ENCODE results near the gene CLIC6.

CLIC6 gene

GRCh38 chr21:34732388-34732821, 63.6 kb downstream of the CLIC6 start:
- no peak for DNase-seq
- Histone ChIP-seq H3K9ac (ENCODE audit: low read length) (no peak overlapping the region), H3K27ac (ENCODE audit: low read length) (no peak overlapping the region), H3K4me2 (ENCODE audit: low read depth, low read length) (no peak overlapping the region), H3K27me3 (replicated peaks; ENCODE audit: insufficient read depth, low read length) (no peaks in the 10 kb centered on the region), H3F3A (ENCODE audit: insufficient read depth, low read length) (no peaks in the 10 kb centered on the region), H3K79me2 (ENCODE audit: low read length) (no peaks in the 10 kb centered on the region), H3K36me3 (replicated peaks; ENCODE audit: insufficient read depth, low read length) (no peaks in the 10 kb centered on the region), H4K20me1 (ENCODE audit: insufficient read depth, low read length) (no peaks in the 10 kb centered on the region), H3K9me3 (replicated peaks; ENCODE audit: insufficient read depth, low read length) (no peaks in the 10 kb centered on the region), H3K9me2 (replicated peaks; ENCODE audit: insufficient read depth, low read length) (no peaks in the 10 kb centered on the region), H3K4me1 (ENCODE audit: low read length) (no peaks in the 10 kb centered on the region), H3K4me3 (ENCODE audit: low read length) (no peak overlapping the region), H2AFZ (ENCODE audit: low read length) (no peak overlapping the region)
- no peak for TF ChIP-seq EZH2 (optimal IDR thresholded peaks at IDR 0.05; ENCODE audit: low read depth, low read length)
- no peak for TF ChIP-seq CTCF (IDR thresholded peaks at IDR 0.05; ENCODE audit: low read length)
- TF ChIP-seq EZH2phosphoT487 (IDR thresholded peaks at IDR 0.05; ENCODE audit: low read length), result no peak

- TF ChIP-seq EZH2 (optimal IDR thresholded peaks at IDR 0.05; ENCODE audit: low read depth, low read length), result no peak
- no peak for TF ChIP-seq CTCF (IDR thresholded peaks at IDR 0.05; ENCODE audit: low read length)
- TF ChIP-seq EZH2phosphoT487 (IDR thresholded peaks at IDR 0.05; ENCODE audit: low read length), result no peak
- no peak for DNase-seq
- no peak overlapping the region for H3K4me3 ChIP-seq (ENCODE audit: low read length)
- no peak overlapping the region for H3K4me2 ChIP-seq (ENCODE audit: low read depth, low read length)
- no peak overlapping the region for H2AFZ ChIP-seq (ENCODE audit: low read length)
- H3K9me3 ChIP-seq (replicated peaks; ENCODE audit: insufficient read depth, low read length), result no peaks in the 10 kb centered on the region
- no peaks in the 10 kb centered on the region for H3K4me1 ChIP-seq (ENCODE audit: low read length)
- H3K27me3 ChIP-seq (replicated peaks; ENCODE audit: insufficient read depth, low read length), result no peaks in the 10 kb centered on the region
- H3K36me3 ChIP-seq (replicated peaks; ENCODE audit: insufficient read depth, low read length), result no peaks in the 10 kb centered on the region
- no peak overlapping the region for H3K27ac ChIP-seq (ENCODE audit: low read length)
- H4K20me1 ChIP-seq (ENCODE audit: insufficient read depth, low read length), result no peaks in the 10 kb centered on the region
- no peak overlapping the region for H3K9ac ChIP-seq (ENCODE audit: low read length)
- H3K79me2 ChIP-seq (ENCODE audit: low read length), result no peaks in the 10 kb centered on the region
- no peaks in the 10 kb centered on the region for H3F3A ChIP-seq (ENCODE audit: insufficient read depth, low read length)
- no peaks in the 10 kb centered on the region for H3K9me2 ChIP-seq (replicated peaks; ENCODE audit: insufficient read depth, low read length)
These were observed 65.1 kb downstream of the CLIC6 start for GRCh38 chr21:34733852-34734251.

GRCh38 chr21:34734696-34735095, 65.9 kb downstream of the CLIC6 start:
- H3K9ac ChIP-seq (ENCODE audit: low read length), result no peak overlapping the region
- no peaks in the 10 kb centered on the region for H3K9me3 ChIP-seq (replicated peaks; ENCODE audit: insufficient read depth, low read length)
- H3K27me3 ChIP-seq (replicated peaks; ENCODE audit: insufficient read depth, low read length), result no peaks in the 10 kb centered on the region
- TF ChIP-seq EZH2phosphoT487 (IDR thresholded peaks at IDR 0.05; ENCODE audit: low read length) (no peak), CTCF (IDR thresholded peaks at IDR 0.05; ENCODE audit: low read length) (no peak)
- DNase-seq, result no peak
- H4K20me1 ChIP-seq (ENCODE audit: insufficient read depth, low read length), result no peaks in the 10 kb centered on the region
- H3K36me3 ChIP-seq (replicated peaks; ENCODE audit: insufficient read depth, low read length), result no peaks in the 10 kb centered on the region
- no peak overlapping the region for H2AFZ ChIP-seq (ENCODE audit: low read length)
- no peaks in the 10 kb centered on the region for H3F3A ChIP-seq (ENCODE audit: insufficient read depth, low read length)
- no peaks in the 10 kb centered on the region for H3K79me2 ChIP-seq (ENCODE audit: low read length)
- H3K4me1 ChIP-seq (ENCODE audit: low read length), result no peaks in the 10 kb centered on the region
- H3K4me2 ChIP-seq (ENCODE audit: low read depth, low read length), result no peak overlapping the region
- no peak overlapping the region for H3K27ac ChIP-seq (ENCODE audit: low read length)
- H3K9me2 ChIP-seq (replicated peaks; ENCODE audit: insufficient read depth, low read length), result no peaks in the 10 kb centered on the region
- H3K4me3 ChIP-seq (ENCODE audit: low read length), result no peak overlapping the region
